Thyroid gland (tissue), 4 donors: ENCODE data around the gene RREB1. TPM values are rescaled to one million over a fixed set of nuclear protein-coding genes. Genes with fewer than 3 reads are reported as not detected.

Experiments
- small RNA-seq: library from RNA; depleted of rRNA; stranded (forward); fragments of <200 nt; gene quantifications from one replicate; pipeline ENCODE3, GENCODE V24; 2016
- total RNA-seq, 4 donors: library from RNA; depleted of rRNA; stranded (reverse); fragments of >200 nt; gene quantifications; one replicate each; pipeline ENCODE4 v1.2.3, GENCODE V29; 2016

RREB1 gene
- total RNA-seq, 4 donors from 2014 or later: 48.0 to 91.3 (median 57.1) TPM

Small RNA genes lying within 50 kb of the gene (small RNA-seq; reads per million reads assigned to genes)
- not detected for gene RF00019

Other genes starting within 250 kb of the RREB1 start
- 100 to 1,000 TPM in 1 of 4 donors, 10 to 100 TPM in 3; 55.9 to 113 (median 74.8) TPM for gene SSR1, start 205.2 kb downstream of the RREB1 start, total RNA-seq